ENCODE data around the gene PBRM1. TPM values are rescaled to one million over a fixed set of nuclear protein-coding genes. Genes with fewer than 3 reads are reported as not detected.

The PBRM1 gene
- total and polyA plus RNA-seq, 2 experiments from 2014 or later, result 57.5 to 72.5 TPM

DNA sequence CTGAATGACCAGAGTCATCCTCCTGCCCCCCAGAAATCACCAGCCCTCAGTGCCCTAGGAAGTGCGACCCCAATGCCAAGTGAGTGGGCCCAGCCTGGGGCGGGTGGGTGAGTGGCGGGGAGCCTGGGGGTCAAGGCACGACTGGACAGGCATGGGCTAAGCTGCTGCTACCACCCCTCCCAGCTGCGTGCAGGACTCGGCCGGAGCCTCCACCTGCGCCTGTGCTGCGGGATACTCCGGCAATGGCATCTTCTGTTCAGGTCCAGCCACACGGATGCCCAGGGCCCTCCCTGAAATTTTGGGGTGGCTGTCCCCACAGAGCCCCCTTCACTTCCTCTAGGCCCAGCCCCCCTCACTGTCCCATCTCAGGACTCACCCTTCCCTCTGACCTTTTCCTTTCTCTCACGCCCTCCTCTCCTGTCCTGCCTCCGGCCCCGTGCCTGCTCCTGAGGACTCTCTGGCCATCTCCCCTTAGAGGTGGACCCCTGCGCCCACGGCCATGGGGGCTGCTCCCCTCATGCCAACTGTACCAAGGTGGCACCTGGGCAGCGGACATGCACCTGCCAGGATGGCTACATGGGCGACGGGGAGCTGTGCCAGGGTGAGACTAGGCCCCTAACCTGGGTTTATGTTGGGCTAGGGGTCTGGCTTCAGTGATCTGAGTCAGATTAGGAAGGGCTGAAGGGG, 169.1 kb downstream of the PBRM1 start (continued):
- TF ChIP-seq, protein P1, sequence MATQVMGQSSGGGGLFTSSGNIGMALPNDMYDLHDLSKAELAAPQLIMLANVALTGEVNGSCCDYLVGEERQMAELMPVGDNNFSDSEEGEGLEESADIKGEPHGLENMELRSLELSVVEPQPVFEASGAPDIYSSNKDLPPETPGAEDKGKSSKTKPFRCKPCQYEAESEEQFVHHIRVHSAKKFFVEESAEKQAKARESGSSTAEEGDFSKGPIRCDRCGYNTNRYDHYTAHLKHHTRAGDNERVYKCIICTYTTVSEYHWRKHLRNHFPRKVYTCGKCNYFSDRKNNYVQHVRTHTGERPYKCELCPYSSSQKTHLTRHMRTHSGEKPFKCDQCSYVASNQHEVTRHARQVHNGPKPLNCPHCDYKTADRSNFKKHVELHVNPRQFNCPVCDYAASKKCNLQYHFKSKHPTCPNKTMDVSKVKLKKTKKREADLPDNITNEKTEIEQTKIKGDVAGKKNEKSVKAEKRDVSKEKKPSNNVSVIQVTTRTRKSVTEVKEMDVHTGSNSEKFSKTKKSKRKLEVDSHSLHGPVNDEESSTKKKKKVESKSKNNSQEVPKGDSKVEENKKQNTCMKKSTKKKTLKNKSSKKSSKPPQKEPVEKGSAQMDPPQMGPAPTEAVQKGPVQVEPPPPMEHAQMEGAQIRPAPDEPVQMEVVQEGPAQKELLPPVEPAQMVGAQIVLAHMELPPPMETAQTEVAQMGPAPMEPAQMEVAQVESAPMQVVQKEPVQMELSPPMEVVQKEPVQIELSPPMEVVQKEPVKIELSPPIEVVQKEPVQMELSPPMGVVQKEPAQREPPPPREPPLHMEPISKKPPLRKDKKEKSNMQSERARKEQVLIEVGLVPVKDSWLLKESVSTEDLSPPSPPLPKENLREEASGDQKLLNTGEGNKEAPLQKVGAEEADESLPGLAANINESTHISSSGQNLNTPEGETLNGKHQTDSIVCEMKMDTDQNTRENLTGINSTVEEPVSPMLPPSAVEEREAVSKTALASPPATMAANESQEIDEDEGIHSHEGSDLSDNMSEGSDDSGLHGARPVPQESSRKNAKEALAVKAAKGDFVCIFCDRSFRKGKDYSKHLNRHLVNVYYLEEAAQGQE (IDR thresholded peaks at IDR 0.05; ENCODE audit: unreplicated experiment), result no peak
- TF ChIP-seq EZH2phosphoT487 (IDR thresholded peaks at IDR 0.05; ENCODE audit: unreplicated experiment), result no peak
- TF ChIP-seq EZH2 (IDR thresholded peaks at IDR 0.05; ENCODE audit: low read depth, unreplicated experiment), result no peak
- TF ChIP-seq, protein P2, sequence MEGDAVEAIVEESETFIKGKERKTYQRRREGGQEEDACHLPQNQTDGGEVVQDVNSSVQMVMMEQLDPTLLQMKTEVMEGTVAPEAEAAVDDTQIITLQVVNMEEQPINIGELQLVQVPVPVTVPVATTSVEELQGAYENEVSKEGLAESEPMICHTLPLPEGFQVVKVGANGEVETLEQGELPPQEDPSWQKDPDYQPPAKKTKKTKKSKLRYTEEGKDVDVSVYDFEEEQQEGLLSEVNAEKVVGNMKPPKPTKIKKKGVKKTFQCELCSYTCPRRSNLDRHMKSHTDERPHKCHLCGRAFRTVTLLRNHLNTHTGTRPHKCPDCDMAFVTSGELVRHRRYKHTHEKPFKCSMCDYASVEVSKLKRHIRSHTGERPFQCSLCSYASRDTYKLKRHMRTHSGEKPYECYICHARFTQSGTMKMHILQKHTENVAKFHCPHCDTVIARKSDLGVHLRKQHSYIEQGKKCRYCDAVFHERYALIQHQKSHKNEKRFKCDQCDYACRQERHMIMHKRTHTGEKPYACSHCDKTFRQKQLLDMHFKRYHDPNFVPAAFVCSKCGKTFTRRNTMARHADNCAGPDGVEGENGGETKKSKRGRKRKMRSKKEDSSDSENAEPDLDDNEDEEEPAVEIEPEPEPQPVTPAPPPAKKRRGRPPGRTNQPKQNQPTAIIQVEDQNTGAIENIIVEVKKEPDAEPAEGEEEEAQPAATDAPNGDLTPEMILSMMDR (conservative IDR thresholded peaks at IDR 0.05; ENCODE audit: low read depth in 2 of 2), result no peak

DNA sequence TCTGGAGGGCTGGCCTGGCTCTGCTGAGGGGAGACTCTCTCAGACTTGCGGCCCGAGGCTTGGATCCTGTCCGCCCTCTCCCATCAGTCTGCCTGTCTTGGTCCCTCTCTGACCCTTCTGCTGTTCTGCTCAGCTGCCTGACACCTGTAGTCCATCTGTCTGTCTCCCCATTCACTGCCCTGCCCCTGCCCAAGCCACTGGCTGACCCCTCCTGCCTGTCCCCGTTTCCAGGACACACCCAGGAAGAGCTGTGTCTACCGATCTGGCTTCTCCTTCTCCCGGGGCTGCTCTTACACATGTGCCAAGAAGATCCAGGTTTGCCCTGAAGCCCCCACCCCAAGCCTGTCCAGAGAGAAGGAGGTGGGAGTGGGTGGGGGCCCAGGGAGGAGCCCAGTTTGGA, 170.5 kb downstream of the PBRM1 start:
- H4K20me1 ChIP-seq (replicated peaks; ENCODE audit: insufficient read depth), result no peaks in the 10 kb centered on the region

More for the DNA sequence above, 170.5 kb downstream of the PBRM1 start:
- DNase-seq (ENCODE audit: low spot score), result no peak
- ATAC-seq, result no peak
- H3K27me3 Mint-ChIP-seq (ENCODE audit: insufficient read depth, low read depth, poor library complexity), result peaks cover 21% of the 10 kb centered on the region
- Histone ChIP-seq H3K79me2 (replicated peaks; ENCODE audit: insufficient read depth) (no peaks in the 10 kb centered on the region), H3F3A (replicated peaks; ENCODE audit: low read depth) (0 out of 2 replicates have a peak, but pooled peaks cover 2% of the 10 kb centered on the region), H3K27ac (ENCODE audit: low read depth) (no peak overlapping the region), H3K4me1 (ENCODE audit: insufficient read depth) (no peaks in the 10 kb centered on the region), H3K27me3 (ENCODE audit: insufficient read depth) (no peaks in the 10 kb centered on the region), H3K9me2 (ENCODE audit: insufficient read depth) (no peaks in the 10 kb centered on the region), H2AFZ (no peak overlapping the region), H3K36me3 (ENCODE audit: insufficient read depth) (no peaks in the 10 kb centered on the region), H3K4me3 (no peak overlapping the region), H3K4me2 (no peak overlapping the region)
- H3K36me3 Mint-ChIP-seq (ENCODE audit: low read depth), result no peaks in the 10 kb centered on the region
- TF ChIP-seq, protein P3, sequence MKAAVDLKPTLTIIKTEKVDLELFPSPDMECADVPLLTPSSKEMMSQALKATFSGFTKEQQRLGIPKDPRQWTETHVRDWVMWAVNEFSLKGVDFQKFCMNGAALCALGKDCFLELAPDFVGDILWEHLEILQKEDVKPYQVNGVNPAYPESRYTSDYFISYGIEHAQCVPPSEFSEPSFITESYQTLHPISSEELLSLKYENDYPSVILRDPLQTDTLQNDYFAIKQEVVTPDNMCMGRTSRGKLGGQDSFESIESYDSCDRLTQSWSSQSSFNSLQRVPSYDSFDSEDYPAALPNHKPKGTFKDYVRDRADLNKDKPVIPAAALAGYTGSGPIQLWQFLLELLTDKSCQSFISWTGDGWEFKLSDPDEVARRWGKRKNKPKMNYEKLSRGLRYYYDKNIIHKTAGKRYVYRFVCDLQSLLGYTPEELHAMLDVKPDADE (IDR thresholded peaks at IDR 0.05), result no peak
- TF ChIP-seq, protein P2 (conservative IDR thresholded peaks at IDR 0.05; ENCODE audit: low read depth in 2 of 2), result no peak
- TF ChIP-seq ZNF331 (CRISPR knock-in tag; IDR thresholded peaks at IDR 0.05; ENCODE audit: low read depth) (no peak), STAT1 (IDR thresholded peaks at IDR 0.05; ENCODE audit: unreplicated experiment) (no peak), EZH2phosphoT487 (IDR thresholded peaks at IDR 0.05; ENCODE audit: unreplicated experiment) (no peak)
- peaks cover 5% of the 10 kb centered on the region; the same call in 2 of the 3 replicates for H3K4me1 Mint-ChIP-seq
- no peaks in the 10 kb centered on the region; the same call in 2 of the 3 replicates for H3K9me3 Mint-ChIP-seq
- no peak overlapping the region for H3K4me3 Mint-ChIP-seq
- H3K27ac Mint-ChIP-seq, result no peak overlapping the region

Data from GM23338 (cell line).